Adrenal gland (tissue), 5 donors: Measurements from ENCODE around the gene ESYT2.

Source experiments
- CTCF ChIP-seq, 6 experiments: fragments of 450-650 bp in 4 of 6; fragments of 200-600 bp in 2 of 6; sonication (generic) in 1 of 6; IDR thresholded peaks; 1 replicate in 5 of 6; 2 replicates in 1 of 6; pipeline versions ENCODE4 v1.5.1 to v1.8.0; 2016 to 2021; ENCODE audit warnings: antibody characterized with exemption in 6 of 6, mild to moderate bottlenecking in 2 of 6, moderate library complexity in 1 of 6
- POLR2A ChIP-seq, 2 donors: fragments of 450-650 bp; IDR thresholded peaks; one replicate each; pipeline ENCODE4 v1.6.1; 2017; ENCODE audit warnings: antibody characterized with exemption in 2 of 2, mild to moderate bottlenecking in 2 of 2, moderate library complexity in 1 of 2
- donor health status: DM: no; HTN: no; CAD: no.

DNA sequence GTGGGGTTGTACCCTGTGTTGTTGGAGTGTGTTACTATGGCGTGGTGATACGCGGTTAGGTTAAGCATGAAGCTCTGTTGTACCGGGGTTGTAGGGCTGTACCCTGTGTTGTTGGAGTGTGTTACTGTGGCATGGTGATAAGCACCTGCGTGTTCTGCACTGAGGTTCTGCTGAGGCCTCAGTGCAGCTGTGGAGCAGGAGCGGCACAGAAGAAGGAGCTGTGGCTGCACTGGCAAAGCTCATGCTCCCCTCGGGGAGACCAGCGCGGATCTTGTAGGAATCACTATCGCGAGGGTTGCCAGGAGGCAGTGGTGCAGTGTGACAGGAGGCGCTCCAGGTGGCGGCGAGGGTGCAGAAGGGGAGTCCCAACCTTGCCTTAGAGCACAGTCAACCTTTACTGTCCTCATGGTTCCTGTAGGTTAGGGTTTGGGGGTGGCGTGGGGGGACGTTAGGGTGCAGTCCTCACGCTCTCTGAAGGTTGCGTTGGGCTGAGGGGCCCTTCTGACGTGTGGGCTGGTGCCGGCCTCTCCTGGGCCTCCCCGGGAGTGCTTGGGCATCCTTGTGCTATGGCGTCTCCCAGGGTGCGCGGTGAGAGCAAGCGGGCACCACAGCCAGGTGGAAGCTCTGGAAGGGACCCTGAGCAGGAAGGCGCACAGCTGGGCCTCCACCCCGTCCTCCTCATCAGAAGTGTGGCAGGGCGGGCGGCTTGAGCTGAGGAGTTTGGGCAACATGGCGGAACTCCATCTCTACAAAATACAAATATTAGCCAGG lies 38.1 kb upstream of the ESYT2 start:
- TF ChIP-seq POLR2A (IDR thresholded peaks at IDR 0.05) (no peak), CTCF (IDR thresholded peaks at IDR 0.05) (no peak)
